A673 (cell line): ENCODE data around the gene HNF1A. TPM values are rescaled to one million over a fixed set of nuclear protein-coding genes. Genes with fewer than 3 reads are reported as not detected.

ENCODE experiments used
- BruUV-seq: library from RNA; stranded (reverse); fragments of 400-500 nt; replicated peaks from 2 replicates; lab custom pipeline; 2021; lab: Mats Ljungman, UMichigan
- CTCF ChIA-PET: fragments of 300-600 bp; sonication (Branson Sonifier 250); formaldehyde crosslinking; loops from one replicate; lab custom pipeline; 2022; ENCODE audit warnings: antibody characterized with exemption; lab: Charles Lee
- POLR2A ChIA-PET: fragments of 300-600 bp; sonication (Branson Sonifier 250); formaldehyde crosslinking; loops from one replicate; lab custom pipeline; 2022; ENCODE audit warnings: antibody characterized with exemption; ENCODE audit not compliant: low non-redundant PET; lab: Charles Lee
- DNase-seq: peaks from one replicate; pipeline ENCODE4 v3.0.0-alpha.2; 2015; ENCODE audit warnings: low spot score
- H3K27ac ChIP-seq: fragments of 200-600 bp; sonication (generic); 2 replicates; pipeline ENCODE4 v1.5.1; 2016; ENCODE audit warnings: mixed run types, low read depth, mild to moderate bottlenecking, mixed read lengths, antibody characterized with exemption, low read length; ENCODE audit not compliant: poor library complexity, severe bottlenecking
- H3K27me3 ChIP-seq: fragments of 200-600 bp; sonication (generic); replicated peaks from 2 replicates; pipeline ENCODE4 v1.6.1; 2017; ENCODE audit warnings: mixed run types, low read depth, mild to moderate bottlenecking, mixed read lengths, antibody characterized with exemption, low read length; ENCODE audit not compliant: insufficient read depth, poor library complexity
- H3K36me3 ChIP-seq: fragments of 200-600 bp; sonication (generic); 2 replicates; pipeline ENCODE4 v1.6.1; 2016; ENCODE audit warnings: mixed run types, mild to moderate bottlenecking, mixed read lengths, antibody characterized with exemption, low read length; ENCODE audit not compliant: insufficient read depth, poor library complexity, severe bottlenecking
- H3K4me1 ChIP-seq: fragments of 200-600 bp; sonication (generic); 2 replicates; pipeline ENCODE4 v1.6.1; 2017; ENCODE audit warnings: mixed run types, mild to moderate bottlenecking, mixed read lengths, antibody characterized with exemption, low read length; ENCODE audit not compliant: insufficient read depth, poor library complexity, severe bottlenecking
- H3K4me3 ChIP-seq: fragments of 200-600 bp; sonication (generic); 2 replicates; pipeline ENCODE4 v1.5.1; 2016; ENCODE audit warnings: low read depth, mixed run types, mild to moderate bottlenecking, mixed read lengths, low read length; ENCODE audit not compliant: poor library complexity, severe bottlenecking
- H3K9me3 ChIP-seq: fragments of 200-600 bp; sonication (generic); 2 replicates; pipeline ENCODE4 v1.6.1; 2016; ENCODE audit warnings: mixed run types, low read depth, mild to moderate bottlenecking, mixed read lengths, antibody characterized with exemption, low read length; ENCODE audit not compliant: poor library complexity, severe bottlenecking
- CTCF ChIP-seq: fragments of 300-800, 200-600 bp; sonication (generic); conservative IDR thresholded peaks from 2 replicates; pipeline ENCODE4 v1.5.1; 2017; ENCODE audit warnings: low read depth, mild to moderate bottlenecking, antibody characterized with exemption, low read length, moderate library complexity, mixed read lengths
- EZH2 ChIP-seq: fragments of 200-600 bp; sonication (generic); IDR thresholded peaks from 2 replicates; pipeline ENCODE4 v1.6.1; 2017; ENCODE audit warnings: borderline replicate concordance, low read depth, mild to moderate bottlenecking, mixed read lengths, antibody characterized with exemption, low read length; ENCODE audit not compliant: poor library complexity, severe bottlenecking
- intact Hi-C: fragments of 100-400 bp; cut with micrococcal nuclease; formaldehyde crosslinking; loops from one replicate; pipeline ENCODE4 v1.10.0; 2022; ENCODE audit not compliant: unreplicated experiment
- total RNA-seq: library from RNA; stranded (reverse); gene quantifications from 2 replicates; pipeline ENCODE4 v1.2.3, GENCODE V29; 2021

The HNF1A gene
- total RNA-seq, 1 experiment from 2014 or later, result not detected

GRCh38 chr12:120988234-120988633 is 9.9 kb downstream of the HNF1A start:
- Histone ChIP-seq H3K27ac (no peak overlapping the region), H3K4me1 (no peaks in the 10 kb centered on the region), H3K9me3 (no peaks in the 10 kb centered on the region), H3K36me3 (no peaks in the 10 kb centered on the region), H3K27me3 (no peaks in the 10 kb centered on the region), H3K4me3 (no peak overlapping the region)
- intact Hi-C loops, result no loop called here
- no peak for TF ChIP-seq CTCF
- no peak for TF ChIP-seq EZH2
- no TSS peak for BruUV-seq
- no peak for DNase-seq
- POLR2A ChIA-PET, result no interaction called here
- CTCF ChIA-PET, result no interaction called here

- ChIA-PET POLR2A (no interaction called here), CTCF (no interaction called here)
- H3K9me3 ChIP-seq, result no peaks in the 10 kb centered on the region
- no peak for TF ChIP-seq CTCF
- no peak for TF ChIP-seq EZH2
- no TSS peak for BruUV-seq
- H3K36me3 ChIP-seq, result no peaks in the 10 kb centered on the region
- H3K4me3 ChIP-seq, result no peak overlapping the region
- DNase-seq, result no peak
- H3K4me1 ChIP-seq, result no peaks in the 10 kb centered on the region
- no peaks in the 10 kb centered on the region for H3K27me3 ChIP-seq
- H3K27ac ChIP-seq, result no peak overlapping the region
- intact Hi-C loops, result no loop called here
These were observed 10.3 kb downstream of the HNF1A start for GRCh38 chr12:120988658-120989057.

- ChIA-PET CTCF (no interaction called here), POLR2A (no interaction called here)
- Histone ChIP-seq H3K9me3 (no peaks in the 10 kb centered on the region), H3K4me1 (no peaks in the 10 kb centered on the region), H3K4me3 (no peak overlapping the region), H3K36me3 (no peaks in the 10 kb centered on the region), H3K27ac (no peak overlapping the region), H3K27me3 (no peaks in the 10 kb centered on the region)
- intact Hi-C loops, result no loop called here
- TF ChIP-seq EZH2 (no peak), CTCF (no peak)
- no TSS peak for BruUV-seq
- no peak for DNase-seq
These were observed 11.3 kb downstream of the HNF1A start for GRCh38 chr12:120989687-120990086.
